Adrenal gland (tissue), 12 donors: Measurements from ENCODE around the gene CLCA1. TPM values are rescaled to one million over a fixed set of nuclear protein-coding genes. Genes with fewer than 3 reads are reported as not detected.

ENCODE experiments used
- DNase-seq, 7 donors: peaks; one replicate each; pipeline ENCODE4 v3.0.0-alpha.2; 2019 to 2020
- H3K27ac ChIP-seq, 5 donors: fragments of 200-600 bp; sonication (generic) in 4 of 5; 1 replicate in 3 of 5; 2 replicates in 2 of 5; pipeline versions ENCODE4 v1.5.1 to v1.8.0; 2016 to 2020; ENCODE audit warnings: mild to moderate bottlenecking in 1 of 5
- H3K27me3 ChIP-seq: fragments of 200-600 bp; 2 replicates; pipeline ENCODE4 v1.8.0; 2021
- H3K36me3 ChIP-seq, 2 donors: fragments of 200-600 bp; replicated peaks in 1 of 2; 1 replicate in 1 of 2; 2 replicates in 1 of 2; pipeline versions ENCODE4 v1.5.1 to v1.8.0; 2018 to 2022
- H3K4me1 ChIP-seq, 2 donors: fragments of 200-600 bp; replicated peaks in 1 of 2; 1 replicate in 1 of 2; 2 replicates in 1 of 2; pipeline versions ENCODE4 v1.5.1 to v1.8.0; 2018 to 2021
- H3K4me3 ChIP-seq, 4 donors: fragments of 200-600 bp; sonication (generic) in 3 of 4; one replicate each; pipeline ENCODE4 v1.5.1; 2016 to 2018
- H3K9me3 ChIP-seq, 3 donors: fragments of 200-600 bp; sonication (generic) in 1 of 3; replicated peaks in 1 of 3; 1 replicate in 2 of 3; 2 replicates in 1 of 3; pipeline versions ENCODE4 v1.5.1 to v1.8.0; 2016 to 2021
- POLR2A ChIP-seq, 2 donors: fragments of 450-650 bp; IDR thresholded peaks; one replicate each; pipeline ENCODE4 v1.6.1; 2017; ENCODE audit warnings: antibody characterized with exemption in 2 of 2, mild to moderate bottlenecking in 2 of 2, moderate library complexity in 1 of 2
- WGBS, 4 donors: extraction: QIAGEN DNeasy Blood & Tissue Kit in 2 of 4; methylation state at CpG; one replicate each; pipeline versions ENCODE4 v1.1.5 to v1.1.7; 2013 to 2017; 5-methylcytosine and 5-hydroxymethylcytosine counted together
- intact Hi-C, 2 donors: fragments of 100-400 bp; cut with DNase I; formaldehyde crosslinking; loops; one replicate each; pipeline versions ENCODE4 v1.14.1 to v1.15.0; 2022 to 2023
- polyA plus RNA-seq, 3 donors: library from polyadenylated mRNA; stranded (reverse); fragments of 200-250 nt in 2 of 3; fragments of 350-450 nt in 1 of 3; fragmentation: Illumina TruSeq in 1 of 3; extraction: RNeasy Lipid Tissue Mini Kit (QIAGEN cat#74804) in 1 of 3; gene quantifications; one replicate each; pipeline ENCODE4 v1.2.3, GENCODE V29; 2013 to 2014
- total RNA-seq, 9 donors: library from RNA; depleted of rRNA in 4 of 9; stranded (reverse); fragments of >200 nt in 4 of 9; fragments of 120-200 nt in 1 of 9; fragmentation: NEBNext Ultra II Directional in 1 of 9; extraction: Animal tissue kit (Norgen Biotek cat#: 25700) in 1 of 9; gene quantifications; one replicate each; pipeline versions ENCODE4 v1.1.0 to v1.2.4, GENCODE V29; 2013 to 2023
- TF ChIP-seq, protein P1 (sequence below), 6 experiments: fragments of 450-650 bp in 4 of 6; fragments of 200-600 bp in 2 of 6; sonication (generic) in 1 of 6; IDR thresholded peaks; 1 replicate in 5 of 6; 2 replicates in 1 of 6; pipeline versions ENCODE4 v1.5.1 to v1.8.0; 2016 to 2021; ENCODE audit warnings: antibody characterized with exemption in 6 of 6, mild to moderate bottlenecking in 2 of 6, moderate library complexity in 1 of 6
- donor health status: healthy with polysubstance abuse.
- donor health status: Bipolar disorder and iron deficiency.
- donor health status: DM: yes; HTN: yes; CAD: no.
- donor health status: DM: no; HTN: no; CAD: no.
- donor health status: DM: no; HTN: no; CAD: no.
- donor health status: DM: yes; HTN: yes; CAD: no.

The CLCA1 gene
- total and polyA plus RNA-seq, 12 donors: 0.08 to 0.22 (median 0.15) TPM; not detected in 8

DNA sequence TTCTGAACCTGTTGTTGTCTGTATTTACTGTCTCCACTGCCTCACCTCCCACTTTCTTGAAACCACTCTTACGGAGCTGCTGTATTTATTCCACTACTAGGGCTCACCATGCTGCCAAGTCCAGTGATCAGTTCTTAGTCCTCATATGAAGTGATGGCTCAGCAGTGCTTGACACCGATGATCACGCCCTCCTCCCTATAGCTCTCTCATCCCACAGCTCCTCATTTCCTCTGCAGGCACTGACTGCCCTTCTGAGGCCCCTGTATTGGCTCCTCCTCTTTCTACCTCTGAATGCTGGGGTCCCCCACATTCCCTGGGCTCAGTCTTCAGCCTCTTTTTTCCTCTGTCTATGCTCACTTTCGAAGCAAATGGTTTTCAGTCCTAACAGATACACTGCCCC is 3.4 kb downstream of the CLCA1 start:
- H3K36me3 ChIP-seq: no peaks in the 10 kb centered on the region
- H3K9me3 ChIP-seq: no peaks in the 10 kb centered on the region
- H3K4me3 ChIP-seq: no peak overlapping the region
- intact Hi-C loops: no loop called here
- no peaks in the 10 kb centered on the region for H3K27me3 ChIP-seq
- H3K27ac ChIP-seq: no peak overlapping the region
- no peaks in the 10 kb centered on the region for H3K4me1 ChIP-seq
- WGBS, 4 donors: 49 to 61% (median 60%) methylated on average over 4 of the region's 4 CpGs
- TF ChIP-seq POLR2A (IDR thresholded peaks at IDR 0.05): no peak
- TF ChIP-seq, protein P1, sequence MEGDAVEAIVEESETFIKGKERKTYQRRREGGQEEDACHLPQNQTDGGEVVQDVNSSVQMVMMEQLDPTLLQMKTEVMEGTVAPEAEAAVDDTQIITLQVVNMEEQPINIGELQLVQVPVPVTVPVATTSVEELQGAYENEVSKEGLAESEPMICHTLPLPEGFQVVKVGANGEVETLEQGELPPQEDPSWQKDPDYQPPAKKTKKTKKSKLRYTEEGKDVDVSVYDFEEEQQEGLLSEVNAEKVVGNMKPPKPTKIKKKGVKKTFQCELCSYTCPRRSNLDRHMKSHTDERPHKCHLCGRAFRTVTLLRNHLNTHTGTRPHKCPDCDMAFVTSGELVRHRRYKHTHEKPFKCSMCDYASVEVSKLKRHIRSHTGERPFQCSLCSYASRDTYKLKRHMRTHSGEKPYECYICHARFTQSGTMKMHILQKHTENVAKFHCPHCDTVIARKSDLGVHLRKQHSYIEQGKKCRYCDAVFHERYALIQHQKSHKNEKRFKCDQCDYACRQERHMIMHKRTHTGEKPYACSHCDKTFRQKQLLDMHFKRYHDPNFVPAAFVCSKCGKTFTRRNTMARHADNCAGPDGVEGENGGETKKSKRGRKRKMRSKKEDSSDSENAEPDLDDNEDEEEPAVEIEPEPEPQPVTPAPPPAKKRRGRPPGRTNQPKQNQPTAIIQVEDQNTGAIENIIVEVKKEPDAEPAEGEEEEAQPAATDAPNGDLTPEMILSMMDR (IDR thresholded peaks at IDR 0.05): no peak
- DNase-seq: no peak

DNA sequence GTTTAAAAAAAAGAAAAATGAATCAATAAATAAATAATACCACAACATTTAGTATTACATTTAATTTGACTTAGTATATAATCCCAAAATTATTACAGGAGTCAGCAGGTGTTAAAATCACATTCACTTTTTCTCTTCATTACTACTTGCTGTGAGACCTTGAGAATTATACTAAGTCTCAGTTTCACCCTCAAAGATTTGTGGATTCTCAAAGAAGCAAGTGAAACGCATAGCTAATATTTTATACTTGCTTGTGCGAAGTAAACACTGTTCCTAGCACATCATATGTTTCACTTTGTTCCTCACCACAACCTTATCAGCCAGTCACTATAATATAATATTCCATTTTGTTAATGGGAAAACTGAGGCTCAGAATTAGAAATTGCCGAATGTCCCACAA is 4.0 kb downstream of the CLCA1 start:
- no peak overlapping the region for H3K4me3 ChIP-seq
- intact Hi-C loops: no loop called here
- TF ChIP-seq, protein P1 (IDR thresholded peaks at IDR 0.05): no peak
- no peak for TF ChIP-seq POLR2A (IDR thresholded peaks at IDR 0.05)

DNA sequence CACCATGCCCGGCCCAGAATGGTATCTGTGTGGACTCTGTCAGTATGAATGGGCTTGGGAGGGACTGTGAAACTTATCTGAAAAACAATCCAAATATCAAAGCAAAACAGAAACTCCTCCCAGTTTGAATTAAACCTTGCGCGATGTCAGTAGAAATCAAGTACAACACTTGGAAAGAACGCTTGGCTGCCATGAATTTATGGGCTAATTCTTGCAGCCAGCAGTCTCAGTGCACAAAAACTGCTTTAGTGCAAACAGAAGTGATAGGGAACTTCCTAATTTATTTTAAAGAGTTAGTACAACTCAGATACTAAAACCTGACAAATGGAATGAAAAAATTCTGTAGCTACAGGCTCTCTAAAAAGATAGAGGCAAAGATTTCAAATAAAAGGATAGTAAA is 8.5 kb downstream of the CLCA1 start:
- intact Hi-C loops: no loop called here
- no peak for DNase-seq

More for the DNA sequence above, 4.0 kb downstream of the CLCA1 start:
- Histone ChIP-seq H3K4me1 (no peaks in the 10 kb centered on the region), H3K36me3 (no peaks in the 10 kb centered on the region), H3K27ac (no peak overlapping the region), H3K27me3 (no peaks in the 10 kb centered on the region), H3K9me3 (no peaks in the 10 kb centered on the region)
- no peak for DNase-seq
- 56 to 75% (median 62%) methylated on average over 3 of the region's 3 CpGs for WGBS, 4 donors

DNA sequence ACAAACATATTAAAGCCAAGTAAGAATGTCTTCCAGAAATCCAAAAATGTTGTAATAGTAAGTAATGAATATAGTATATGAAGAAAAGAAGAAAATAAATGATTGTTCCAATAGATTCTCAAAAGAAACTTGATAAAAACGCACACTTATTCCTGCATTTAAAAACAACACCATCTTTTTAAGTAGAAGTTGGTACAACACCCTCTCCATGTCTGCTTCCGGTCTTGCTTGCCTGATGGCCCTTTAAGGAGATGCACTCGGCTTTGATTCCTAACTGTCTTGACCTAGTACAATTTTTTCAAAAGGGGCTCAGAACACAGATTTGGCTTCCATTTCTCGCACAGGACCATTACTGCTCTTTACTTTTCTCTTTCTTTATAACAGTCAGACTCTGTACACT is 9.0 kb downstream of the CLCA1 start:
- H3K27ac ChIP-seq: no peak overlapping the region
- WGBS, 4 donors: 67 to 75% (median 75%) methylated on average over 4 of the region's 4 CpGs
- TF ChIP-seq, protein P1 (IDR thresholded peaks at IDR 0.05): no peak
- TF ChIP-seq POLR2A (IDR thresholded peaks at IDR 0.05): no peak
- H3K4me3 ChIP-seq: no peak overlapping the region
- no peaks in the 10 kb centered on the region for H3K27me3 ChIP-seq
- no peak for DNase-seq
- intact Hi-C loops: no loop called here
- H3K9me3 ChIP-seq: no peaks in the 10 kb centered on the region
- H3K36me3 ChIP-seq: no peaks in the 10 kb centered on the region
- H3K4me1 ChIP-seq: no peaks in the 10 kb centered on the region

More for the DNA sequence above, 8.5 kb downstream of the CLCA1 start:
- TF ChIP-seq, protein P1 (IDR thresholded peaks at IDR 0.05): no peak
- TF ChIP-seq POLR2A (IDR thresholded peaks at IDR 0.05): no peak
- no peaks in the 10 kb centered on the region for H3K27me3 ChIP-seq
- no peak overlapping the region for H3K4me3 ChIP-seq
- H3K27ac ChIP-seq: no peak overlapping the region
- no peaks in the 10 kb centered on the region for H3K4me1 ChIP-seq
- no peaks in the 10 kb centered on the region for H3K9me3 ChIP-seq
- WGBS, 4 donors: 80 to 84% (median 81%) methylated on average over 4 of the region's 4 CpGs
- H3K36me3 ChIP-seq: no peaks in the 10 kb centered on the region
